GM10248 (cell line): Measurements from ENCODE around the gene KISS1.

Experiments
- CTCF ChIA-PET: fragments of 300-600 bp; sonication (Branson Sonifier 250); formaldehyde crosslinking; extraction: SDS; loops from one replicate; lab custom pipeline; 2021; ENCODE audit warnings: antibody characterized with exemption; lab: Yijun Ruan, JAX
- POLR2A ChIA-PET: fragments of 350-650 bp; sonication (Branson Sonifier 250); formaldehyde crosslinking; extraction: SDS; loops from one replicate; lab custom pipeline; 2020; ENCODE audit warnings: antibody characterized with exemption; lab: Yijun Ruan, JAX
- DNase-seq: peaks from one replicate; pipeline ENCODE4 v3.0.0; 2012; ENCODE audit errors: extremely low spot score
- TF ChIP-seq, protein P1 (sequence below): IDR thresholded peaks from 2 replicates; pipeline ENCODE4 v1.5.1; 2012; ENCODE audit warnings: mild to moderate bottlenecking, low read depth; ENCODE audit errors: extremely low read depth, missing control alignments, control extremely low read depth

The KISS1 gene

DNA sequence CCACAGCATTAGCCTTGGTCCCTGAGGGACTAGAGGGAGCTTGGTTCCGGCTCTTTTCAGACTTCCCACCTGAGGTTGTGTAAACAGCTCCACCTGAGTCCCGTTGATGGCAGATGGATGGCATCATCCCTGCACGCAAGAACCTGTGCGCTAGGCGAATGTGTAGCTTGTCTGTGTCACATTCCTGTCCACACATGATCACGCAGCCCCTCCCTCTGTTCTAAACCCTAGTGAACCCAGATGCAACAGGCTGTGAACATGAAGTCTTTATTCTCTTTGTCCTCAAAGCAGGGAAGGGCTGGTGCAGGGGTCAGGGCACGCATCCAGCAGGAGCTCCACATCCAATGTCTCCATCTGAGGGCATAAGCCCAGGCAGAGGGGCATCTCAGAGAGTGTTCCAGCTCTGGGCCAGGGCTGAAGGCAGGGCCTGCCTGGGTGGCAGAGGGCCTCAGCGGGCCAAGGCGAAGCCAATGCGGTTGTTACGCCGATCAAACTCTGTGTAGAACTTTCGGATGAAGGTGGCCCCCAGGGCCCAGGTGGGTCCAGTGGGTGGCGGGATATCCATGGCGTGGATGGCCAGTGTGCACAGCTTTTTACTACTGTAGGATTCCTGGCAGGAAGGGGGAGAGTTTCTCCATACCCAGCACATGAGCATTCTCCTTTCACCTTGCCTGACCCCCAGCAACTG is 41.6 kb downstream of the KISS1 start:
- no peak for DNase-seq
- TF ChIP-seq, protein P1, sequence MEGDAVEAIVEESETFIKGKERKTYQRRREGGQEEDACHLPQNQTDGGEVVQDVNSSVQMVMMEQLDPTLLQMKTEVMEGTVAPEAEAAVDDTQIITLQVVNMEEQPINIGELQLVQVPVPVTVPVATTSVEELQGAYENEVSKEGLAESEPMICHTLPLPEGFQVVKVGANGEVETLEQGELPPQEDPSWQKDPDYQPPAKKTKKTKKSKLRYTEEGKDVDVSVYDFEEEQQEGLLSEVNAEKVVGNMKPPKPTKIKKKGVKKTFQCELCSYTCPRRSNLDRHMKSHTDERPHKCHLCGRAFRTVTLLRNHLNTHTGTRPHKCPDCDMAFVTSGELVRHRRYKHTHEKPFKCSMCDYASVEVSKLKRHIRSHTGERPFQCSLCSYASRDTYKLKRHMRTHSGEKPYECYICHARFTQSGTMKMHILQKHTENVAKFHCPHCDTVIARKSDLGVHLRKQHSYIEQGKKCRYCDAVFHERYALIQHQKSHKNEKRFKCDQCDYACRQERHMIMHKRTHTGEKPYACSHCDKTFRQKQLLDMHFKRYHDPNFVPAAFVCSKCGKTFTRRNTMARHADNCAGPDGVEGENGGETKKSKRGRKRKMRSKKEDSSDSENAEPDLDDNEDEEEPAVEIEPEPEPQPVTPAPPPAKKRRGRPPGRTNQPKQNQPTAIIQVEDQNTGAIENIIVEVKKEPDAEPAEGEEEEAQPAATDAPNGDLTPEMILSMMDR: no peak
- POLR2A ChIA-PET: no interaction called here
- CTCF ChIA-PET: interaction anchor here (0.7 to 1.2 kb wide), 6 partner anchors 9 to 649 kb away, joined by 3 to 9 read pairs (median 3); no protein-coding TSS in a partner anchor

DNA sequence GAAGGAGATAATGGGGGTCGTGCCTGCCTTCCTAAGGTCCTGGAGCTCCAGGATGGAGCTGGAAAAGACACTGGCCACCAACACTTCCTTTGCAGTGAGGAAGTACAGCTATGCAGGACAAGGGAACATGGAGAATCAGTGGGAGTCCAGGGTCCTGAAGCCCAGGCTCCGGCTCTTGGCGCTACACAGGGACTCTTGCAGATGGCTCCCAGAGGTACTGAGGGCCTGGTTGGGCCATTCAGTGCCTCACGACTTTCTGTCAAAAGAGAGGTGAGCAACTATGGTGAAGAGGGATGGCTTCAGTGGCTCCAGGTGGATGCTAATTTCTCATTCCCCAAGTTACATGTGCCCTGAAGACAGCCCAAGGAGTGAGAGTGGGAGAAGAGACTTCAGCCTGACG is 42.6 kb downstream of the KISS1 start:
- POLR2A ChIA-PET: no interaction called here
- CTCF ChIA-PET: interaction anchor here (1.2 kb wide), 3 partner anchors 9 to 53 kb away, joined by 4 to 9 read pairs (median 5); no protein-coding TSS in a partner anchor
- no peak for DNase-seq
- TF ChIP-seq, protein P1: no peak

DNA sequence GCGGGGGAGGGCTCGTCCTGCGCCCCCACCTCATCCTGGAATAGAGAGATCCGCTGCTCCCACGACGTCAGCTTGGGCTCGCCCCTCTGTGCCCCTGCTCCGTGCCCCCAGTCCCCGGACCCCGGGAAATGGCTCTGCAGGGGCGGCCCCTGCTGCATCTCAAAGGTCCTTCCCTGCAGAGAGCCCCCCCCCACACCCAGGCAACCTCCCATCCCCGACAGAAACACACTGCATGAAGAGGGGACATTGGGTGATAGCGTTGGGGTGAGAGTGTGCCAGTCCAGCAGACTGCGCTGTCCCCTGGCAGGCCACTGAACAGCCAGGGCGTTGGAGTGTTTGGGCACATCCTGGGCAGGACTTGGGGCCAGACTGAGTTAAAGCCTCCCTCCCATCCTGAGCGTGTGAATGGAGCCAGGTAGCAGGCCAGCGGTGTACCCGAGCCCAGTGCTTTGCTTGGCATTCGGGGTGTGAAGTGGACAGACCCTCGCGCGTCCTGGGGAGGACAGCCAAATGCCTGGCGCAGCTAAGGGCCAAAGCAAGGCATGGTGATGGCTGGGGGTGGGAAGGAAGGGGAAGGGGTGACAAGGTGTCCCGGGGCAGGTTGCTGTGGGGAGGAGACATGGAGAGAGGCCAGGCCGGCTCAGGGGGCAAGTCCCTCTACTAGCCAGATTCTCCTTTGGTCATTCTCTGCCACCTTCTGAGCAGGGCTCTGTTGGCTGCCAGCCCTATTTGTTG is 43.8 kb downstream of the KISS1 start:
- no peak for DNase-seq
- TF ChIP-seq, protein P1: no peak
- CTCF ChIA-PET: interaction anchor here (1.2 to 4.4 kb wide), 4 partner anchors 9 to 54 kb away, joined by 3 to 29 read pairs (median 4); no protein-coding TSS in a partner anchor
- POLR2A ChIA-PET: interaction anchor here (0.5 kb wide), 1 partner anchor 300 kb away, joined by 3 read pairs; no protein-coding TSS in a partner anchor

DNA sequence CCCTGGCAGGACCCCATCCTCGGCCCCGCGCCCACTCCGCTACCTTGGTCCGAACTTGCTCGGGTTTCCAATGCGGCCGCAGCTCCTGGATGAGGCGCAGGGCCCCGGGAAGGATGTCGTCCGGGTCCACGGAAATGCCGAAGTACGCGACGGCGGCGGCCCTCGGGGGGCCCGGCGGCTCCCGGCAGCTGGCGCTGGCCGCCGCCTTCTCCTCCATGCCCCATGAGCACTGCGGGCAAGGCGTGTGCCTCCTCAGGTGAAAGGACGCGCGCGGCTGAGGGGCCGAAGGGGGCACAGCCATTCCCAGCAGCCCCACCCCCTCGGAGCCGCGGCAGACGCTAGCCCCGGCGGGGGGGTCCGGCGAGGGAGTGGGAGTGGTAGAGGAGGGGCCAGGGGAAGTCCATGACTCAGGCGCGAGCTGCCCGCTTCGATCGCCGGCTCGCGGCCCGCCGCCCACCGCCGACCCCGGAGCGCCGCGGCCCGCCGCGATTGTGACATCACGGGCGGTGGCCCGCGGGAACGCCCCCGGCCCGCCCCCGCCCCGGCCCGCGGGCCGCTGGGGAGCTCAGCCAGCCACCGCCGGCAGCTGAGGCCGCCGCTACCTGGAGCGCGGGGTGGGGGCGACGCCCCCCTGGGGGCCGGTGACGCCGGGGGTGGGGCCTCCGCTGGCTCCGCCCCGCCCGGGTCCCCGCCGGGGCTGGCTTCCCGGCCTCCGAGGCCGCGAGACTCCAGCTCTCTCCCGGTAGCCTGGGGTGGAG is 44.6 kb downstream of the KISS1 start, which contains the start of gene ETNK2:
ETNK2 (minus strand) TSS at position 493 of the 758 bp plus-strand sequence; CDS start at position 301, 192 bp downstream.
- TF ChIP-seq, protein P1: no peak
- POLR2A ChIA-PET: interaction anchor here (0.5 kb wide), 1 partner anchor 300 kb away, joined by 3 read pairs; no protein-coding TSS in a partner anchor
- DNase-seq: peak; percentile 51
- CTCF ChIA-PET: interaction anchor here (1.3 to 4.4 kb wide), 2 partner anchors 11 to 277 kb away, joined by 3 to 29 read pairs; no protein-coding TSS in a partner anchor

DNA sequence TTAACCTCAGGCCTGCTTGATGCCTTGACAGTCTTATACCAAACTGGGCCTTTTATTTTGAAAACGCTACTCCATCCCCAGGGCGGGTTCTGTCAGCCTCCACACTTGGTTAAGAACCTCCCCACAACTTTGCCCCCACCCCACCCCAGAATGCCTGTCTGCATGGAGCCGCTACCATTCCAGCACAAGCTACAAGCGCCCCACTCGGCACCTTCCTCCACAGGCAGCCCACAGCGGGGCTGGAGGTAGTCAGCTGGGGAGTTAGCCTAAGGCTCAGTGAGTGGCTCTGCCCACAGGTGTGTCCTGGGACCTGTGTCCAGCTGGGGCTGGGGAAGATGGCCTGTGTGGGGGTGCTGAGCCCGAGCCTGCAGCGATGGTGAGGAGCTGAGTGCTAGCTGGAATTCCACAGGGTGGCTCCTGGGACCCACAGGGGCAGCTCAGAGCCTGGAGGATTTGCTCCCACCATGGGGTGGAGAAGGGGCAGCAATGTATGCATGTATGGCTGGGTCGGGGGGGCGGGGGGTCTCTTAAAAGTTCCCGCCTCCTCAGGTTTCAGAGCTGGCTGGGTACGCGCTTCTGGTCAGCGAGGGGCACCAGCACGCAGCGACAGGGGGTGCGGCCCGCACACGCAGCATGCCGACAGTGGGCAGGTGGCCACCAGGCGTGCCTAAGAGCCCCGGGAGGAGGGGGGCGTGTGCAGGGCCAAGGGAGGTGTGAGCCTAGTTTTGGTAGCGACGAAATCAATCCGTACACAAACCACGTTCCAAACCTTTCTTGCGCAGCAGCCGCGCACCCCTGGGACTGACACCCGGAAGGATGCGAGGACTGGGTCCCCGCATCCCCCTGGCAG is 45.4 kb downstream of the KISS1 start:
- TF ChIP-seq, protein P1: no peak
- no peak for DNase-seq
- ChIA-PET POLR2A (no interaction called here), CTCF (interaction anchor here (1.3 to 4.4 kb wide), 3 partner anchors 12 to 277 kb away, joined by 3 to 29 read pairs (median 7); no protein-coding TSS in a partner anchor)
